Measurements from ENCODE around the gene EGFR.

EGFR gene

DNA sequence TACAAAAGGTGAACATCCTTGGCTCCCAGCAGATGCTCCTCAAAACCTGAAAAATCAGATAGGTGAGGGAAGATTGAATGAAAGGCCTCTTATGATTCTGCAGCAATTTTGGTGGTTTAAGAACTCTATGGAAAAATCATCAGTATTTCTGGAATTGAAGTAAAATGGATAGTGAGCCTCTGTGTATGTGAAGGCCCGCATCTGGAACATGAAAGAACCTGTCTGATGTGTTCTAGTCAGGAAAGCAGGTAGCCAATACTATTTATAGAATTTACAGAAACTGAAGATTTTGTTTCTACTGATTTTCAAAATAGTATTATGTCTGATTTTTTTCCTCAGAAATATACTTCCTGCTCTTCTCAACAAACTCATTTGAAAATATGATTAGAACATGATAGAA, 37.3 kb downstream of the EGFR start:
- Histone ChIP-seq H3K36me3 (ENCODE audit: insufficient read depth, low read length) (no peaks in the 10 kb centered on the region), H3F3A (ENCODE audit: low read depth) (no peaks in the 10 kb centered on the region)

DNA sequence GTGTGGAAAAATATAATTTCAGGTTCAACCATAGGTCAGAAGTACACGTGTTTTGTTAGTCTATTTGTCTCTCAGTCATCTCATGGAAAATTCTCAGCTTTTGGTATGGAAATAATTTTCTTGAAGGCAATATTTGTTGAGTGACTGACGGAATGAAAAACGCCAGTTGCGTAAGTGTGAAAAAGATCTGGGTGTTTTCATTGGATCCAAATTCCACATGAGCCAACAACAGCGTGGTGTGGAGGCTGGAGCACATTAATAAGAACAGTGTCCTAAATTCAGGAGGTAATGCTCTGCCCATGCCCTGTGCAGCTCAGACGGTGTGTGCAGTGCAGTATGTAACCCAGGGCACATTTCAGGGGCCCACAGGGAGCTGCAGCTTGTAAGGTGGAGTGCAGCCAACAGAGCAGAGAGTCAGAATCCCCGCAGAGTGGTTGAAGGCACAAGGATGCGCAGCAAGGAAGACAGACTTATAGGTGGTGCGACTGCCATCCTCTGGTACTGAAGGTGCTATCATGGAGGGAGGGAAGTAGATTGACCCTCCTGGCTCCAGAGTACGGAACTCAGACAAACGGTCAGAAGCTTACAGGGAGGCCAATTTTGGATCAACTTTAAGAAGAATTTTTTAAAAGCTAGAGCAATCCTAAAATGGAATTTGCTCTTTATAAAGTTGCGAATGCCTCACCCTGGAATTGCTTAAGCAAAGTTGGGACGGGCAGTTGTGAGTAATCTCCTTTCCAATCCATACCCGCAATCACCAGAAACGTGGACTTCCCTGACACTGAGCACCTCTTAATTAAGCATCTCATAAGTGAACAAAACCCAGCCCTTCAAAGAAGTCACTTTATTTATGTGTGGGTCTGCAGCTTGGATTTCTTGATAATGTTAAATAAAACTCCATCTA, 38.0 kb downstream of the EGFR start:
- Histone ChIP-seq H2AFZ (ENCODE audit: low read length) (no peak overlapping the region), H3K79me2 (ENCODE audit: insufficient read depth, low read length) (no peaks in the 10 kb centered on the region)

More for the DNA sequence above, 37.3 kb downstream of the EGFR start:
- Histone ChIP-seq H3K4me1 (ENCODE audit: insufficient read depth, low read length, poor library complexity, severe bottlenecking) (no peaks in the 10 kb centered on the region), H2AFZ (ENCODE audit: low read length) (no peak overlapping the region), H3K4me3 (ENCODE audit: low read length, poor library complexity, severe bottlenecking) (no peak overlapping the region), H3K4me2 (ENCODE audit: low read depth, low read length, poor library complexity, severe bottlenecking) (no peak overlapping the region), H3K9me2 (replicated peaks; ENCODE audit: low read depth, low read length) (no peaks in the 10 kb centered on the region), H3K9ac (ENCODE audit: low read depth, low read length, poor library complexity, severe bottlenecking) (no peak overlapping the region), H3K9me3 (ENCODE audit: insufficient read depth, low read depth, low read length) (peaks cover 8% of the 10 kb centered on the region; the same call in 1 of the 2 replicates), H4K20me1 (ENCODE audit: insufficient read depth, low read length, poor library complexity, severe bottlenecking) (no peaks in the 10 kb centered on the region), H3K79me2 (ENCODE audit: insufficient read depth, low read length) (no peaks in the 10 kb centered on the region), H3K27me3 (ENCODE audit: insufficient read depth, low read length, poor library complexity, severe bottlenecking) (no peaks in the 10 kb centered on the region)
- TF ChIP-seq EZH2phosphoT487 (IDR thresholded peaks at IDR 0.05; ENCODE audit: borderline replicate concordance), result no peak
- TF ChIP-seq, protein P1, sequence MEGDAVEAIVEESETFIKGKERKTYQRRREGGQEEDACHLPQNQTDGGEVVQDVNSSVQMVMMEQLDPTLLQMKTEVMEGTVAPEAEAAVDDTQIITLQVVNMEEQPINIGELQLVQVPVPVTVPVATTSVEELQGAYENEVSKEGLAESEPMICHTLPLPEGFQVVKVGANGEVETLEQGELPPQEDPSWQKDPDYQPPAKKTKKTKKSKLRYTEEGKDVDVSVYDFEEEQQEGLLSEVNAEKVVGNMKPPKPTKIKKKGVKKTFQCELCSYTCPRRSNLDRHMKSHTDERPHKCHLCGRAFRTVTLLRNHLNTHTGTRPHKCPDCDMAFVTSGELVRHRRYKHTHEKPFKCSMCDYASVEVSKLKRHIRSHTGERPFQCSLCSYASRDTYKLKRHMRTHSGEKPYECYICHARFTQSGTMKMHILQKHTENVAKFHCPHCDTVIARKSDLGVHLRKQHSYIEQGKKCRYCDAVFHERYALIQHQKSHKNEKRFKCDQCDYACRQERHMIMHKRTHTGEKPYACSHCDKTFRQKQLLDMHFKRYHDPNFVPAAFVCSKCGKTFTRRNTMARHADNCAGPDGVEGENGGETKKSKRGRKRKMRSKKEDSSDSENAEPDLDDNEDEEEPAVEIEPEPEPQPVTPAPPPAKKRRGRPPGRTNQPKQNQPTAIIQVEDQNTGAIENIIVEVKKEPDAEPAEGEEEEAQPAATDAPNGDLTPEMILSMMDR (conservative IDR thresholded peaks at IDR 0.05; ENCODE audit: low read length), result no peak

DNA sequence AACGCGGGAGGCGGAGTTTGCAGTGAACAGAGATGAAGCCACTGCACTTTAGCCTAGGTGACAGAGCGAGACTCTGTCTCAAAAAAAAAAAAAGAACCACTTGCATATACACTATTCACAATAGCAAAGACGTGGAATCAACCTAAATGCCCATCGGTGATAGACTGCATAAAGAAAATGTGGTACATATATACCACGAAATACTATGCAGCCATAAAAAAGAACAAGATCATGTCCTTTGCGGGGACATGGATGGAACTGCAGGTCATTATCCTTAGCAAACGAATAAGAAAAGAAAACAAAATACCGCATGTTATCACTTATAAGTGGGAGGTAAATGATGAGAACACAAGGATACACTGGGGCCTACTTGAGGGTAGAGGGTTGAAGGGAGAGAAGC, 39.5 kb downstream of the EGFR start:
- Histone ChIP-seq H3F3A (ENCODE audit: low read depth) (no peaks in the 10 kb centered on the region), H3K27me3 (ENCODE audit: insufficient read depth, low read length, poor library complexity, severe bottlenecking) (no peaks in the 10 kb centered on the region), H2AFZ (ENCODE audit: low read length) (no peak overlapping the region), H3K36me3 (ENCODE audit: insufficient read depth, low read length) (no peaks in the 10 kb centered on the region), H3K4me3 (ENCODE audit: low read length, poor library complexity, severe bottlenecking) (no peak overlapping the region), H3K4me1 (ENCODE audit: insufficient read depth, low read length, poor library complexity, severe bottlenecking) (no peaks in the 10 kb centered on the region), H3K9ac (ENCODE audit: low read depth, low read length, poor library complexity, severe bottlenecking) (no peak overlapping the region), H3K79me2 (ENCODE audit: insufficient read depth, low read length) (no peaks in the 10 kb centered on the region), H3K4me2 (ENCODE audit: low read depth, low read length, poor library complexity, severe bottlenecking) (no peak overlapping the region), H3K9me2 (replicated peaks; ENCODE audit: low read depth, low read length) (no peaks in the 10 kb centered on the region), H4K20me1 (ENCODE audit: insufficient read depth, low read length, poor library complexity, severe bottlenecking) (no peaks in the 10 kb centered on the region), H3K9me3 (ENCODE audit: insufficient read depth, low read depth, low read length) (peaks cover 8% of the 10 kb centered on the region; the same call in 1 of the 2 replicates)
- TF ChIP-seq, protein P1 (conservative IDR thresholded peaks at IDR 0.05; ENCODE audit: low read length), result no peak
- TF ChIP-seq EZH2phosphoT487 (IDR thresholded peaks at IDR 0.05; ENCODE audit: borderline replicate concordance), result no peak

More for the DNA sequence above, 38.0 kb downstream of the EGFR start:
- H3K4me3 ChIP-seq (ENCODE audit: low read length, poor library complexity, severe bottlenecking), result no peak overlapping the region
- H3K27me3 ChIP-seq (ENCODE audit: insufficient read depth, low read length, poor library complexity, severe bottlenecking), result no peaks in the 10 kb centered on the region
- no peak overlapping the region for H3K4me2 ChIP-seq (ENCODE audit: low read depth, low read length, poor library complexity, severe bottlenecking)
- peaks cover 8% of the 10 kb centered on the region; the same call in 1 of the 2 replicates for H3K9me3 ChIP-seq (ENCODE audit: insufficient read depth, low read depth, low read length)
- no peaks in the 10 kb centered on the region for H3K9me2 ChIP-seq (replicated peaks; ENCODE audit: low read depth, low read length)
- no peak overlapping the region for H3K9ac ChIP-seq (ENCODE audit: low read depth, low read length, poor library complexity, severe bottlenecking)
- no peaks in the 10 kb centered on the region for H3K36me3 ChIP-seq (ENCODE audit: insufficient read depth, low read length)
- H3F3A ChIP-seq (ENCODE audit: low read depth), result no peaks in the 10 kb centered on the region
- no peaks in the 10 kb centered on the region for H4K20me1 ChIP-seq (ENCODE audit: insufficient read depth, low read length, poor library complexity, severe bottlenecking)
- TF ChIP-seq EZH2phosphoT487 (IDR thresholded peaks at IDR 0.05; ENCODE audit: borderline replicate concordance), result no peak
- TF ChIP-seq, protein P1 (conservative IDR thresholded peaks at IDR 0.05; ENCODE audit: low read length), result no peak
- no peaks in the 10 kb centered on the region for H3K4me1 ChIP-seq (ENCODE audit: insufficient read depth, low read length, poor library complexity, severe bottlenecking)

Data from Loucy (cell line).